Fibroblast of mammary gland (primary cell): ENCODE data around the gene RAI1.

Experiments used
- DNase-seq: peaks from one replicate; pipeline ENCODE4 v3.0.0-alpha.2; 2010; ENCODE audit warnings: low read depth
- H3K4me3 ChIP-seq: 2 replicates; pipeline ENCODE4 v1.5.1; 2011; ENCODE audit warnings: low read depth, mild to moderate bottlenecking, low read length, moderate library complexity; ENCODE audit not compliant: control insufficient read depth
- TF ChIP-seq, protein P1 (sequence below): conservative IDR thresholded peaks from 2 replicates; pipeline ENCODE4 v1.5.1; 2011; ENCODE audit warnings: low read depth, low read length, inconsistent platforms; ENCODE audit not compliant: control insufficient read depth, insufficient read depth

The RAI1 gene

DNA sequence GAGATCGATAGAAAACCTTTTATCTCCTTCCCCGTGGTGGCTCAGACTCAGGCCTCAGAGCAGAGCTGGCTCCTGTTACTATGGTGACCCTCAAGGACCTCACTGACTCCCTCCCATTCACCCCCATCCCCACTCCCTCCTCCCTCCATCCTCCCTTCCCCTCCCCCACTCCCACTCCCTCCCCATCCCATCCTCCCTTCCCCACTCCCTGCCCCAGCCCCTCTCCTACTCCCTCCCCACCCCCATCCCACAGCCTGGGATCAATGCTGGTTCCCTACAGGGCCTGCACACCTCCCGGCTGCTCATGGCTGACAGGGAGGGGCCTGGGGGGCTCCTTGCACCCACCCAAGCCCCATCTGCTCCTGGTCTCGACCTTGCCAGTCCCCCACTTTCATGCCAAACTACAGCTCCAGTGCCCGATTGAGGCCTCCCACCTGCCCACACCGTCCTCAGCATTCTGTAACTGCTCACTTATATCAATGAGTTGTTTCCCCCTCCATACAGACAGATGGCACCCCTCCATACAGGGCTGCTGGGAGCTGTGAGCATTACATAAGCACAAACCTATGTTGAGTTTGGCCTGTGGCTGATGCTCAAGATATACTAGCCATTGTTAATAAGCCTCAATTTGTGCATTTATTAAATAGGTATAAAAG lies 11.6 kb upstream of the RAI1 start:
- DNase-seq, result no peak
- no peak overlapping the region for H3K4me3 ChIP-seq
- TF ChIP-seq, protein P1, sequence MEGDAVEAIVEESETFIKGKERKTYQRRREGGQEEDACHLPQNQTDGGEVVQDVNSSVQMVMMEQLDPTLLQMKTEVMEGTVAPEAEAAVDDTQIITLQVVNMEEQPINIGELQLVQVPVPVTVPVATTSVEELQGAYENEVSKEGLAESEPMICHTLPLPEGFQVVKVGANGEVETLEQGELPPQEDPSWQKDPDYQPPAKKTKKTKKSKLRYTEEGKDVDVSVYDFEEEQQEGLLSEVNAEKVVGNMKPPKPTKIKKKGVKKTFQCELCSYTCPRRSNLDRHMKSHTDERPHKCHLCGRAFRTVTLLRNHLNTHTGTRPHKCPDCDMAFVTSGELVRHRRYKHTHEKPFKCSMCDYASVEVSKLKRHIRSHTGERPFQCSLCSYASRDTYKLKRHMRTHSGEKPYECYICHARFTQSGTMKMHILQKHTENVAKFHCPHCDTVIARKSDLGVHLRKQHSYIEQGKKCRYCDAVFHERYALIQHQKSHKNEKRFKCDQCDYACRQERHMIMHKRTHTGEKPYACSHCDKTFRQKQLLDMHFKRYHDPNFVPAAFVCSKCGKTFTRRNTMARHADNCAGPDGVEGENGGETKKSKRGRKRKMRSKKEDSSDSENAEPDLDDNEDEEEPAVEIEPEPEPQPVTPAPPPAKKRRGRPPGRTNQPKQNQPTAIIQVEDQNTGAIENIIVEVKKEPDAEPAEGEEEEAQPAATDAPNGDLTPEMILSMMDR, result no peak

DNA sequence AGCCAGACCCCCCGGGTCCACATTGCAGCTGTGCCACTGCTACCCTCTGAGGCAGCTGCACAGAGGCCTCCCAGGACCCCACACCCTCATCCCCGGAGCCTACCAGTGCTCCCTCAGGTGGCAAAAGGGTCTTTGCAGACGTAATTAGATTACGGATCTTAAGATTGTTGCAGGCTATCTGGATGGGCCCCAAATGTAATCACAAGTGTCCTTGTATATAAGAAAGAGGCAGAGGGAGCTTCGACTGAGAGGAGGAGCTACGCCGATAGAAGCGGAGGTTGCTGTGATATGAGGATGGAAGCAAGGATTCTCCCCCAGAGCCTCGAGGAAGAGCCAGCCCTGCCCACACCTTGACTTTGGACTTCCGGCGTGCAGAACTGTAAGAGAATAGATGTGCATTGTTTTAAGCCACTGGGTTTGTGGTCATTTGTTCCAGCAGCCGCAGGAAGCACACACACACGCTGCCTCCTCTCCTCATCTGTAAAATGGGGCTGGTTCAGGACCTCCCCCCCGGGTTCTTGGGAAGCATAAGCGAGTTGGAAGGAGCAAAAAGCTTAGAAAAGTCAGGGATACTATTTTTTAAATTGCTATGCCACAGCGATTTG lies 10.5 kb upstream of the RAI1 start:
- no peak for DNase-seq
- TF ChIP-seq, protein P1, result no peak
- no peak overlapping the region for H3K4me3 ChIP-seq

DNA sequence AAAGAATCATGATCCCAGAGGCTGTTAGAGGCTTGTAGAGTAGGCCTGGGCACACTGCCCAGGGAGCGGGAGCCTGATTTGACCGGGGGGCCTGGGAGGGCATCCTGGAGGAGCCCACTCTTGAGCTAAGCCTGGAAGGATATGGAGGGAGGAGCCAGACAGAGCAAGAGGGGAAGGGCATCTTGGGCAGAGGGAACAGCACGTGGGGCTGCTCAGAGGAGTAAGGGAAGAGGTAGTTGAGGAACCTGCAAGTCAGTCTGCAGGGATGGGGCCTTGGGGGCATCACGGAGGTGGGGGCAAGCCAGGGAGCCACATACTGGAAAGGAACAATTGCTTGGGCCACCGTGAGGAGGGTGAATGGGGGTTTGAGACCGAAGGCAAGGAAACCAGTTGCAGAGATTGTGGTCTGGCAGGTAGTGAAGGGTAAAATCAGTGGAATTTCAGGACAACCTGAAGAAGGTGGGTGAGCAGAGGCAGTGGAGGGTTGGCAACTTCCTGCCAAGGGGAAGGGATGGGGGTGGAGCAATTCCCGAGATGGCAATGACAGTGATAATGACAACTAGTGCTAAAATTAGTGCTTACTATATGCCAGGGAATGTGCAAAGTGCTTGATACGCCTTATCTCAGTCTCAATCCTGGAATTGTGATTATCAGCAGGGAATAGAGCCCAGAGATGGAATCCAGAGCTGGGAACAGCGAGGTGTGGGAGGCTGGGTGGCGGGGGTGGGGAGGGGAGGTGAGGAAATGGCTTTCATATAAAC lies 9.7 kb upstream of the RAI1 start:
- no peak overlapping the region for H3K4me3 ChIP-seq
- TF ChIP-seq, protein P1, result no peak
- no peak for DNase-seq

DNA sequence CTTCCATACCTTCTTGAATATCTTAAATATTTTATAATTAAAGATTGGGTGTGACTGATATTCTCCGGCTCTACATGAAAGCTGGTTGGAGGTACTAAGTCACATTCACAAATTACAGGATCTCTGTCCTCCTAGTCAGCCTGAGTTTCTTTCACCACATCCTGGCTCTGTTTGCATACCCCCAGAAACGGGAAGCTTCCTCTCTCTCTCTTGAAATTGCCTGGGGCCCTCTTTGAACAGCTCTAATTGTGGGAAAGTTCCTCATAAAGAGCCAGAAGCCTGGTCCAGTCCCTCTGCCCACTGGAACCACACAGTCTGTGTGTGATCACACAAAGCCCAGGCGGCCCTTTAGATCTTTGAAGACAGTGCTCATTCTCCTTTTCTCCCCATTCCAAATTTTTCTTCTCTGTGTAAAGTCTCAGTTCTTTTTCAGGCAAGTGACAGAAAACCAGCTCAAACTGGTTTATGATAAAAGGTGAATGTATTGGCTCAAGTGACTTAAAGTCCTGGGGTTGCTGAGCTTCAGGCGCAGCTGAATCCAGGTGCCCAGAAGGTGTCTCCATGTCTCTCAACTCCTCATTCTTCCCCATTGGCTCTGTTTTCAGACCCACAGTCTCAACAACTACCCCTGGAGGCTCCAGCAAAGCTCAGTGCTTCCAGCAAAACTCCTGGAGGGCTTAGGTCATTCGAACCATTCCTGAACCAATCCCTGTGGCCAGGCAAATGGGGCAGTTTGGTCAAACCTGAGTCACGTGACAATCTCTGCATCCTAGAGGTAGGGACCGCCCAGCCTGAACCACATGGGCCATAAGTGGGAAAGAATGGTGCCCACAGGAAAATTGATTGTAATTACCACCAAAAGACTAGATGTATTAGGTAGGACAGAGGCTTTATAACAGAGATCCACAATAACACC lies 8.5 kb upstream of the RAI1 start:
- no peak overlapping the region for H3K4me3 ChIP-seq
- TF ChIP-seq, protein P1, result no peak
- DNase-seq, result no peak

DNA sequence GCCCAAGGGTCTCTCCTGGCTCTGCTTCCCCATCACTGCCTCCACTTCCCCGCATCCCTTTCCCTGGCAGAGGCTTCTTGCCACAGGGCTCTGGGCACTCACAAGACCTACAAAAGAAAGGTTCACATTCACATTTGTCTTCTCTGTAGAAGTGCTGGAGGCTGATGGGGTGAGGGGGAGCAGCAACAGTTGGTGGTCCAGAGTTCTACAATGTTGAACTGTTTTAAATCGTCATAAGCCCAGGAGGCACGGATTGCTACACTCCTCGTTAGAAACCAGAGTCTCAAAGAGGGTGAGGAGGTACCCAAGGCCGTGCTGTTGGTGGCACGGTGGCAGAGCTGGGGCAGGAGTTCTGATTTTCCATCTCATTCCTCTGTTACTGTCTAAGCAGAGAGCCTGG lies 5.8 kb upstream of the RAI1 start:
- no peak for DNase-seq
- no peak overlapping the region for H3K4me3 ChIP-seq
- TF ChIP-seq, protein P1, result no peak

DNA sequence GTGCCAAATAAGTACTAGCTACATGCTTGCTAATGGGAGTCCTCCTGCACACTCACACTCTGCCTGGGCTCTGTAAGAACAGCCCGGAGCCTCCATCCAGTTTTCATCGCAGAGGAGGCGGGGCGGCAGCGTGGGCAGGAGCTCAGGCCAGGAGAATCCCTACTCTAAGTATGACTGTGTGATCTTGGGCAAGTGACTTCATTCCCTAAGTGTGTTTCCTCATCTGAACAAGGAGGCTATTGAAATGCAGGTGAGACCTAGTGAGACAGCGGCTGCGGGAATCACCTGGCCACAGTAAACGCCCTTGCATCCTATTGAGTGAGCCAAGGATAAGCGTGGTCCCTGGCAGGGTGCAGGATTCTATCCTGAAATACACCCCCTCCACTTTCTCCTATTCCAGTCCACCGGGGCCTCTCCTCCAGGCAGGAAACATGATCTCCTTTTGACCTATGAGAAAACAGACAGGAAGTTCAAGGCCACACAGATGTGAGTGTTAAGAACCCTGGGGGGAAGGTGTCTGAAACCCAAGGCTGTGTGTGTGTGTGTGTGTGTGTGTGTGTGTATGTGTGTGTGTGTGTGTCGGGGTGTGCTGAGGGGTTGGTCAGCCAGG lies 5.2 kb upstream of the RAI1 start:
- TF ChIP-seq, protein P1, result no peak
- DNase-seq, result peak; percentile 43
- no peak overlapping the region for H3K4me3 ChIP-seq
